Measurements from ENCODE around the gene ARHGAP4.

Gene ARHGAP4

DNA sequence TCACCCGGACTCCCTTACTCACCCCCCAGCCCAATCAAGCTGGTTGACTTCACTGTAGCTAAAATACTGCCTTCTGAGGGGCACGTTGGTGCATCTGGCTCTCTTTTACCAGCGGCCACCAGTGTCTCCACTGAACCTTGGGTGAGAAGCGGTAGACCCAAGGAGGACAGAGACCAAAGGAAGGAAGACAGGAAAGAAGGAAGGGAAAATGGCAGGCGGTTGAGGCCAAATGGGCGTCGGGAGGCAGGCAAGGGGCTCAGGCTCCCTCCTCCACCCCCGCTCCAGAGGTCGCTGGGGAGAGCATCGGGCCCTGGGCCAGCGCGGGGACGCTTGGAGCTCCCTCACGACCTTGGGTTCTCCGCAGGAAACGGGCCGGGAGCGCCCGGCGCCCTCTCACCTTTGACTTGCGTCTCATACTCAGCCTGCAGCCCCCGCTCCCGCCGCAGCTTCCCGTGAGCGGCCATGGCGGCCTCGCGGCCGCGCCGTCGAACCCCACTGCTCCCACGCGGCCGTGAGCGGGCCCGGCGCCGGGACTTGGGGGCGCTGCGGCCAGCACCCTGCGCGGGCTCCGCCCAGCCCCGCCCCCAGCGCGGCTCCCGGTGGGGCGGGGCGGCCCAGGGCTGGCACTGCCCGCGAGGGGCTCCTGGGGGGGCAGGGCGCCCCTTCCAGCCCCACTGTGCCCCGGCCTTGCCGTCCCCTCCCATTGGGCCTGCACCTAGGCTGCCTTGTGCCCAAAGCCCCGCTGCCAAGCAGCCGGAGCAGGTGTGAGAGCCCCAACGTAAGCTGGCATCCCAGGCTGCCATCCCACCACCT, at the start of gene ARHGAP4:
TSS of gene ARHGAP4 (minus strand) at position 526 of the 813 bp plus-strand sequence. CDS start at position 464, 62 bp downstream.
- no peak for DNase-seq (ENCODE audit: low read depth in 2 of 2)

DNA sequence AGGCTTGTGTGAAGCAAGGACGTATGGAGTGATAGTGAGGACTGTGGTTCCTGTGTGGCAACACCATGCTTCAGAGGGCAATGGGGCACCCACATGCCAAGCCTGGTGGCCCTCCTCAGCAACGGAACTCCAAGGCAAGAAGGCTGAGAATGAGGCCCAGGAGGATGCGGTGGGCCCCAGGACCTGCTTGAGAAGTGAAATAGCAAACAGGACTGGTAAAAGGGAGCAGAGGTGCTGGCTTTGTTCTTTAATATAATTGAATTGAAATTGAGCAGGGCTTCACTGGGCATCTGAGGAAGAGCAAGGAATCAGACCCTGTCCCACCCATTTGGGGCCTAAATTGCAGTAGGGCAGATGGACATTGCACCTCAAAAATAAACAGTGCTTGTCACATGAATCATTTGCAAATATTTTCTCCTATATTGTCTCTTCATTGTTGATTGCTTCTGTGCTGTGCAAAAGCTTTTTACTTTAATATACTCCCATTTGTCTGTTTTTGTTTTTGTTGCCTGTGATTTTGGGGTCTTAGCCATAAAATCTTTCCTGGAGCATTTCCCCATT, 48.7 kb upstream of the ARHGAP4 start:
- DNase-seq (ENCODE audit: low read depth in 2 of 2), result no peak

- no peak for DNase-seq (ENCODE audit: low read depth in 2 of 2)
Measured at GRCh38 chrX:153974003-153974725, 48.1 kb upstream of the ARHGAP4 start.

DNA sequence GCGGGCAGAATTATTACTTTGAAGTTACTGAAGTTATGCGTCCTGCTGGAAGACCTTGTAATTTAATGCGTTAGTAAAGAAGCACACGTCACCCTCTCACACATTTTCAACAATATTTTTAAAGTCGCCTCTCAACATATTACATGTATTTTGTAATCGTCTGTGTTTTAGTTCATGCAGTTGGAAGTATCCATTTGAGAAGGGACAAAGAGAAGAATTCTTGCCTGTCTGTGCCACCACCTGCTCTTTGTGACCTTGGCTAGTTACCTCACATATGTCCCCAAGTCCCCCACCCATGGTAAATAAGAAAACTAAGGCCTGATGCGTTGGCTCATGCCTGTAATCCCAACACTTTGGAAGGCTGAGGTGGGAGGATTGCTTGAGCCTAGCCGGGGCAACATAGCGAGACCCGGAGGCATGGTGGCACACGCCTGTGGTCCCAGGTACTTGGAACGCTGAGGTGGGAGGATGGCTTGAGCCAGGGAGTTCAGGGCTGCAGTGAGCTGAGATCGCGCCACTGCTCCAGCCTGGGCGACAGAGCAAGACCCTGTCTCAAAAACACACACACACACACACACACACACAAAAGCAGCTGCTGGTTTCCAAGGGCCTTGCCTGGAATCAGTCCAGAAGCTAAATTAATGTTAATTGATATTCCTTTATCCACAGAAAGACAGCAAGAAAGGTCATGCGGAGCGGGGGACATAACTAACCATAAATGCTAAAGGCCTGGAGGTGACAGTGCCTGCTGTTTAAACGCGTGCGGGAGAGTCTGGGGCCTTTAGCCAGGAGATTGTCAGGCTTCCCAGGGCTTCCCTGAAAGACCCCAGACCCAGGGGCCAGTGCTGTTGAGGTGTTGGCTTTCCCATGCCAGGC, 47.3 kb upstream of the ARHGAP4 start:
- DNase-seq (ENCODE audit: low read depth in 2 of 2), result no peak

GRCh38 chrX:153972368-153973126, 46.5 kb upstream of the ARHGAP4 start, which contains the start of gene TMEM187:
TMEM187 (plus strand) TSS chrX:153972754; CDS start chrX:153982063, 9,309 bp downstream.
- DNase-seq (ENCODE audit: low read depth in 2 of 2), result peak; percentile 64 to 65

DNA sequence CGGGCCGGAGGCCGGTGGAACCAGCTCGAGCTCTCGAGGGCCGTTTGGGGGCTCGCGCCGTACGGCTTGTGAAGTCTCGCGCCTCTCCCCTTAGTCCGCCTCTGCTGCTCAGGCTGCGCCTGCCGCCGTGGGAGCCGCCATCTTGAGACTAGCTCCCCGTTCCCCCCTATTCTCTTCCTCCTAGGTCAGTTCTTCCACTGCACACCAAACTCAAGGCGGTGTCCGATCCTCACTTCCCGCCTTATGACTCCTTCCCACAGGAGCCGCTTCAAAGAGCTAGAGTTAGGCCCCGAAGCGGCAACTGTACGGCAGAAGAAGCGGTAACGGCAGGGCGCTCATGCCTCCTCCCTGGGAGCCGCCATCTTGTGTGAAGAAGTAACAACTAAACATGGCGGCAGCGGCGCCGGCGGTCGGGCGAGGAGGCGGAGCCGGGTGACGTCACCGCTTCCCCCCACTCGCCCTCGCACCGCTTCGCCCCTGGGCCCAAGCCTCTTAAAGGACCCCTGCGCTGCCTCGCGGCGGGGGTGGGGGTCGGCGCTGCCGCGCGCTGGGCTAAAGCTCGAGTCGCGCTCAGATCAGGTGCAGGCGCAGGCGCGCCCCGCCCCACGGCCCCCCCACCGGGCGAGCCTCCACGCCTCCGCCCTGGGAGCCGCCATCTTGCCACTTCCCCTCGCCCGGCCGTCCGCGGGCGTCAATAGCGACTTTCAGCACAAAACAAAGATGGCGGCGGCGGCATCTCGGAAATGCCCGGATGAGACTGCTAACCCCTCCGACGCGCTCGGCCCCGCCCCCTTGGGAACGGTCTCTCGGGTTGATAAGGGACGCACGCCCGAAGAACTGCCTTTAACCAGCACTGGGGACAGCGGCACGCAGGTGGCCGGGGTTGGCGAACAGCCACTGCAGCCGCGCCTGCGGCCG, 45.6 kb upstream of the ARHGAP4 start, which contains the start of gene HCFC1:
TSS of gene HCFC1 (minus strand) at position 369 of the 918 bp plus-strand sequence. CDS start 978 bp downstream, outside the sequence.
- DNase-seq (ENCODE audit: low read depth in 2 of 2), result peak; percentile 68 to 75

GRCh38 chrX:153971124-153971449, 45.0 kb upstream of the ARHGAP4 start:
- peak; percentile 60 to 69 for DNase-seq (ENCODE audit: low read depth in 2 of 2)

DNA sequence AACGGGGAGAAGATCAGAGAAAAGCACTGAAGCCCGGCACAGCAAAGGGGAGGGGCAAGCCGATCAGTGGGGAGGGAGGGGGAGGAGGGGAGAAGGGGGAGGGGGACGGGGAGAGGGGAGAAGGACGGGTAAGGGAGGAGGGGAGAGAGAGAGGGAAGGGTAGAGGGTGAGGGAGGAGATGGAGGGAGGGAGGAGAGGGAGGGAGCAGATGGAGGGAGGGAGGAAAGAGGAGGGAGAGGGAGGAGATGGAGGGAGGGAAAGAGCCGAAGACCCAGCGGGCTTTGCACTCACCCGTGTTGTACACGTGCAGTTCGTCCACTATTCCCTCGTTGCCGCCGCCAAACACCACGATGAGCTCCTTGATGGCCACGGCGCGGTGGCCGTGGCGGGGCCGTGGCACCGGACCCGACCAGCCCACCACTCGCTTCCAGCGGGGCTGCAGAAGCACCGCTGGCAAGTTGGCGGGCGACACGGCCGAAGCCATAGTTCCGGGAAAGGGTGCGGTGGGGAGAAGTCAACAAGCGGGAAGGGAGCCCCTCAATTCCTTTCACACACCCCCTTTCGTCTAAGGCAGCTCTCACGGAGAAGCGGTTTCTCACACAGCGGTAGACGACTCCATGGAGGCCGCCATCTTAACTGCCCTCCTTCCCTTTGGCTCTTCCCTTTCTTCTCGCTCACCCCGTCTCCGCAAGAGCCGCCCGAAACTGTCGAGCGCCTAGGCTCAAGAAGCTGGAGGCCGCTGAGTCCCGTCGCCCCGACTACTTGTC, 44.5 kb upstream of the ARHGAP4 start:
- no peak for DNase-seq (ENCODE audit: low read depth in 2 of 2)

- no peak for DNase-seq (ENCODE audit: low read depth in 2 of 2)
Measured at GRCh38 chrX:153969904-153970356, 43.9 kb upstream of the ARHGAP4 start.

DNA sequence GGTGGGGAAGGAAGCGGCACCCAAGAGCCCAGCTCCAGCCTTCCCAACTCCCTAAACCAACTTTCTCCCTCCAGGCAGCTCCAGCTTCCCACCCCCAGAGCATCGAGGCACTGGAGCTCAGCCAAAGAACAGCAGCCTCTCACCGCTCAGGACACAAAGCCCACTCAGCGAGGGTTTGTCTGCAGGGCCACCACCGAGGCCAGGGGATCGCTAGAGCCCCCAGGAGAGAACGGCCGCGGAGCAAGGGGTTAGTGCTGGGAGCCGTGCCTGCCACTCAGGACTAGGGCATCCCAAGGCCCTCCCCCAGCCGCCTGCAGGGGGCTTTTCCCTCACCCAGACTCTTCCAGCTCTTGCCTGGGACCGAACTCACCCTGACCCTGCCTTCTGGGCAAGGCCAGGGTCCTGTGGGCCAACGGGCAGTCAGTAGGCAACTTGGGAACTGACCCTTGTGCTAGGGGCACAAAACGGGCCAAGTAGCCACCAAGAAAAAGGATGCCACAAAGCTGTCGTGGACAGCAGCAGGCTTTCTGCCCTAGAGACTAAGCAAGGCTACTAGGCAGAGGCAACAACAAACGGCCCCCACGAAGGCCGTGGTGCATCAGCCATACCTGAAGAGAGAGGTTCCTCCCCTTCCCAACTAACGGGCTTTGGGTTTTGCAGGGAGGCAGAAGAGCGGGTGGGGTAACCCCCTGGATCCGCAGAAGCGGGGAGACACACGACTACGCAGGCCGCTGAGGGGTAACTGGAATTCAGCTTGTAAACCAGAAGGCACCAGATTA, 43.2 kb upstream of the ARHGAP4 start:
- DNase-seq (ENCODE audit: low read depth in 2 of 2), result no peak

DNA sequence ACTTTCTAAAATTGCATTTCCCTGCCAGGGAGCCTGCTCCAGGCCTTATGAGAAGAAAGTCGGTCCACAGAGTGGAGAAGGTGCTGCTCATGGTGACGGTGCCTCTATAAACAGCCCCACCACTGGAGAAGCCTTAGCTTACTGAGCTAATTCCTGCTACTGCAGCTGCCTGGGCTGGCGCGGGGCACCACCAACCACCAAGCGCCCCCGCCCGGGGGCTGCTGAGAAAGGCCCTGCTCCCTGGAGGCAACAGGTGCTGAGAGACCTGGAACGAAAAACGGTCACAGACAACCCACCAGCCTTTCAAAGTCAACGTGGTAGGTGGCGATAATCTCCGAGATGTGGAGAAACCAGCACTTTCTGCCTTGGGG, 42.7 kb upstream of the ARHGAP4 start:
- DNase-seq (ENCODE audit: low read depth in 2 of 2), result no peak

DNA sequence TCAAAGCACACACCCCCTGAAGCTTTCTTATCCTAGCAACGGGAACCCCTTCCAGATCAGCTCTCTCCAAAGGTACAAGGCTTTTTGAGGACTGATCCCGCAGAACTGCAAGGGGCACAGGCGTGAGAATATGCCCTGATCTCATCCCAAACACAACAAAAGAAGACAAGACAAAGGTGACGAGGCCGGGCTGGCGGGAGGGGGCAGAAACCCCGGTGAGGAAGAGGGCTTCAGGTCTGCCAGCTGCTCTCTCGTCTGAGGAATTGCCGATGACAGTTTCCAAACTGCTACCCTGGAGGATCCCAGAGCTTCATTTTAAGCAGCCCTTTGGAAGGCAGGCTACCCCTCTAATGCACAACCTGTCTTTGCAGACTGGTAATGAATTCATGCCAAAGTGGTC, 42.2 kb upstream of the ARHGAP4 start:
- no peak for DNase-seq (ENCODE audit: low read depth in 2 of 2)

- DNase-seq (ENCODE audit: low read depth in 2 of 2), result no peak
Measured at GRCh38 chrX:153967536-153968224, 41.6 kb upstream of the ARHGAP4 start.

- DNase-seq (ENCODE audit: low read depth in 2 of 2), result no peak
Measured at GRCh38 chrX:153966841-153967535, 40.9 kb upstream of the ARHGAP4 start.

- no peak for DNase-seq (ENCODE audit: low read depth in 2 of 2)
Measured at GRCh38 chrX:153966283-153966688, 40.2 kb upstream of the ARHGAP4 start.

GRCh38 chrX:153965406-153965805, 39.3 kb upstream of the ARHGAP4 start:
- DNase-seq (ENCODE audit: low read depth in 2 of 2), result no peak

GRCh38 chrX:153964105-153964504, 38.0 kb upstream of the ARHGAP4 start:
- DNase-seq (ENCODE audit: low read depth in 2 of 2), result no peak

Measured in stimulated activated CD4-positive, alpha-beta T cell treated with anti-CD3 and anti-CD28 coated beads, Interleukin-1b, Interleukin-23, amount 100 ng/mL, for 1 hour (primary cell).